Measurements from ENCODE around the gene IFT74.
A peak's percentile ranks its signal among the peaks of the same experiment; 100 is the strongest.

The IFT74 gene

DNA sequence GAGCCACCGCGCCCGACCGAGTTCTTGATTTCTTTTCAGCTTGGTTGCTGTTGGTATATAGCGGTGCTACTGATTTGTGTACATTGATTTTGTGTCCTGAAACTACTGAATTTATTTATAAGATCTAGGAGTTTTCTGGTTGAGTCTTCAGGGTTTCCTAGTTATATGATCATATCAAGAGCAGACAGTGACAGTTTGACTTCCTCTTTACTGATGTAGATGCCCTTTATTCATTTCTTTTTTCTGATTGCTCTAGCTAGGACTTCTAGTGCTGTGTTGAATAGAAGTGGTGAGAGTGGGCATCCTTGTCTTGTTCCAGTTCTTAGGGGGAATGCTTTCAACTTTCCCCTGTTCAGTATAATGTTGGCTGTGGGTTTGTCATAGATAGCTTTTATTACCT is 66.7 kb downstream of the IFT74 start:
- Histone ChIP-seq H3K27ac (replicated peaks) (no peak overlapping the region), H3K27me3 (ENCODE audit: insufficient read depth, poor library complexity, severe bottlenecking) (no peaks in the 10 kb centered on the region), H3K4me3 (replicated peaks; ENCODE audit: insufficient read depth, low read length) (no peak overlapping the region)
- TF ChIP-seq GABPA (IDR thresholded peaks at IDR 0.05; ENCODE audit: low read depth), result no peak
- no peak for TF ChIP-seq POLR2AphosphoS5 (IDR thresholded peaks at IDR 0.05; ENCODE audit: low read depth)
- peak; percentile 17; the same call in 1 of the 2 replicates for TF ChIP-seq SPI1 (IDR thresholded peaks at IDR 0.05; ENCODE audit: borderline replicate concordance, low read depth)
- DNase-seq (ENCODE audit: low read depth in 1 of 2, low spot score in 1 of 2), result no peak

DNA sequence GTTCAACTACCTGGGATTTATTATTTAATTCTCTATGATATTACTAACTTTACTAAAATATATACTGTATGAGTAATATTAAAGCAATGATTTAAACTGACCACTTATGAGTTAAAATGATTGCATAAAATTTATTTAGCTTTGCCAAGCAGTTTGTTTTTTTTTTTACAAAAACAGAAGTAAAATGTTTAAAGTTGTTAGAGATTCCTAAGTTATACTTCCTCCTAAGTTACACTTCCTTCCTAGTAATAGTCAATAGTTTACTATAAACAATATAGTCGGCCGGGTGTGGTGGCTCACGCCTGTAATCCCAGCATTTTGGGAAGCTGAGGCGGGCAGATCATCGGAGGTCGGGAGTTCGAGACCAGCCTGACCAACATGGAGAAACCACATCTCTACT is 73.0 kb downstream of the IFT74 start:
- no peak overlapping the region for H3K27ac ChIP-seq (replicated peaks)
- H3K4me3 ChIP-seq (replicated peaks; ENCODE audit: insufficient read depth, low read length), result no peak overlapping the region
- TF ChIP-seq, protein P1, sequence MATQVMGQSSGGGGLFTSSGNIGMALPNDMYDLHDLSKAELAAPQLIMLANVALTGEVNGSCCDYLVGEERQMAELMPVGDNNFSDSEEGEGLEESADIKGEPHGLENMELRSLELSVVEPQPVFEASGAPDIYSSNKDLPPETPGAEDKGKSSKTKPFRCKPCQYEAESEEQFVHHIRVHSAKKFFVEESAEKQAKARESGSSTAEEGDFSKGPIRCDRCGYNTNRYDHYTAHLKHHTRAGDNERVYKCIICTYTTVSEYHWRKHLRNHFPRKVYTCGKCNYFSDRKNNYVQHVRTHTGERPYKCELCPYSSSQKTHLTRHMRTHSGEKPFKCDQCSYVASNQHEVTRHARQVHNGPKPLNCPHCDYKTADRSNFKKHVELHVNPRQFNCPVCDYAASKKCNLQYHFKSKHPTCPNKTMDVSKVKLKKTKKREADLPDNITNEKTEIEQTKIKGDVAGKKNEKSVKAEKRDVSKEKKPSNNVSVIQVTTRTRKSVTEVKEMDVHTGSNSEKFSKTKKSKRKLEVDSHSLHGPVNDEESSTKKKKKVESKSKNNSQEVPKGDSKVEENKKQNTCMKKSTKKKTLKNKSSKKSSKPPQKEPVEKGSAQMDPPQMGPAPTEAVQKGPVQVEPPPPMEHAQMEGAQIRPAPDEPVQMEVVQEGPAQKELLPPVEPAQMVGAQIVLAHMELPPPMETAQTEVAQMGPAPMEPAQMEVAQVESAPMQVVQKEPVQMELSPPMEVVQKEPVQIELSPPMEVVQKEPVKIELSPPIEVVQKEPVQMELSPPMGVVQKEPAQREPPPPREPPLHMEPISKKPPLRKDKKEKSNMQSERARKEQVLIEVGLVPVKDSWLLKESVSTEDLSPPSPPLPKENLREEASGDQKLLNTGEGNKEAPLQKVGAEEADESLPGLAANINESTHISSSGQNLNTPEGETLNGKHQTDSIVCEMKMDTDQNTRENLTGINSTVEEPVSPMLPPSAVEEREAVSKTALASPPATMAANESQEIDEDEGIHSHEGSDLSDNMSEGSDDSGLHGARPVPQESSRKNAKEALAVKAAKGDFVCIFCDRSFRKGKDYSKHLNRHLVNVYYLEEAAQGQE (IDR thresholded peaks at IDR 0.05; ENCODE audit: insufficient replicate concordance, low read depth), result no peak
- TF ChIP-seq, protein P2, sequence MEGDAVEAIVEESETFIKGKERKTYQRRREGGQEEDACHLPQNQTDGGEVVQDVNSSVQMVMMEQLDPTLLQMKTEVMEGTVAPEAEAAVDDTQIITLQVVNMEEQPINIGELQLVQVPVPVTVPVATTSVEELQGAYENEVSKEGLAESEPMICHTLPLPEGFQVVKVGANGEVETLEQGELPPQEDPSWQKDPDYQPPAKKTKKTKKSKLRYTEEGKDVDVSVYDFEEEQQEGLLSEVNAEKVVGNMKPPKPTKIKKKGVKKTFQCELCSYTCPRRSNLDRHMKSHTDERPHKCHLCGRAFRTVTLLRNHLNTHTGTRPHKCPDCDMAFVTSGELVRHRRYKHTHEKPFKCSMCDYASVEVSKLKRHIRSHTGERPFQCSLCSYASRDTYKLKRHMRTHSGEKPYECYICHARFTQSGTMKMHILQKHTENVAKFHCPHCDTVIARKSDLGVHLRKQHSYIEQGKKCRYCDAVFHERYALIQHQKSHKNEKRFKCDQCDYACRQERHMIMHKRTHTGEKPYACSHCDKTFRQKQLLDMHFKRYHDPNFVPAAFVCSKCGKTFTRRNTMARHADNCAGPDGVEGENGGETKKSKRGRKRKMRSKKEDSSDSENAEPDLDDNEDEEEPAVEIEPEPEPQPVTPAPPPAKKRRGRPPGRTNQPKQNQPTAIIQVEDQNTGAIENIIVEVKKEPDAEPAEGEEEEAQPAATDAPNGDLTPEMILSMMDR (IDR thresholded peaks at IDR 0.05; ENCODE audit: insufficient read depth, low read length), result no peak
- TF ChIP-seq SPI1 (IDR thresholded peaks at IDR 0.05; ENCODE audit: borderline replicate concordance, low read depth) (no peak), GABPA (IDR thresholded peaks at IDR 0.05; ENCODE audit: low read depth) (no peak), POLR2AphosphoS5 (IDR thresholded peaks at IDR 0.05; ENCODE audit: low read depth) (no peak)
- H3K27me3 ChIP-seq (ENCODE audit: insufficient read depth, poor library complexity, severe bottlenecking), result no peaks in the 10 kb centered on the region
- no peak for DNase-seq (ENCODE audit: low read depth in 1 of 2, low spot score in 1 of 2)

DNA sequence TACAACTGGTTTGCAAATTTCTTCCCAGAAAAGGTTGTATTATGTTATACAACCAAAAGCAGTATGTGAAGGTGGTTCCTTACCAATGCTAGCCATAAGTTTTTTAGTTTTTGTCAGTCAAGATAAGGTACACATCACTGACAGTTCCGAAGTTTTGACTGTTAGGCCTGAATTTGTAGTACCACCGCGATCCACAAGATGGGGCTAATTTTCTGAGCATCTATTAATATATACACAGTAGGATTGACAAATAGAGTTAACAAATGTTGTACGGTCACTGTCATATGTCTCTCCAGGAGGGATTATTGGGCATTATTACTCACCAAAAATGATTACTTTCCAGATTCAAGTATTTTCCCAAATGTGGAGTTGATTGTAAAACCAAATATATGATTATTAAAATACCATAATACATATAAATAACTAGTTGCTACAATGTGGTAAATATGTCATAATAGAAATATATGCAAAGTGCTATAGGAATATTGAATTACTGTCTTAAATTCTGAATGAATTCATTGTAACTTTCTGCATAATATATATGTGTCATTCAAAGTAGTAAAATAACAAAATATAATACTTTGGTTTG is 77.7 kb downstream of the IFT74 start:
- Histone ChIP-seq H3K27me3 (ENCODE audit: insufficient read depth, poor library complexity, severe bottlenecking) (no peaks in the 10 kb centered on the region), H3K4me3 (replicated peaks; ENCODE audit: insufficient read depth, low read length) (no peak overlapping the region), H3K27ac (replicated peaks) (no peak overlapping the region)
- TF ChIP-seq, protein P1 (IDR thresholded peaks at IDR 0.05; ENCODE audit: insufficient replicate concordance, low read depth), result no peak
- TF ChIP-seq SPI1 (IDR thresholded peaks at IDR 0.05; ENCODE audit: borderline replicate concordance, low read depth) (no peak), POLR2AphosphoS5 (IDR thresholded peaks at IDR 0.05; ENCODE audit: low read depth) (no peak), GABPA (IDR thresholded peaks at IDR 0.05; ENCODE audit: low read depth) (no peak)
- TF ChIP-seq, protein P2 (IDR thresholded peaks at IDR 0.05; ENCODE audit: insufficient read depth, low read length), result peak; percentile 30
- peak in 1 of 2 experiments; percentile 10 for DNase-seq (ENCODE audit: low read depth in 1 of 2, low spot score in 1 of 2)

DNA sequence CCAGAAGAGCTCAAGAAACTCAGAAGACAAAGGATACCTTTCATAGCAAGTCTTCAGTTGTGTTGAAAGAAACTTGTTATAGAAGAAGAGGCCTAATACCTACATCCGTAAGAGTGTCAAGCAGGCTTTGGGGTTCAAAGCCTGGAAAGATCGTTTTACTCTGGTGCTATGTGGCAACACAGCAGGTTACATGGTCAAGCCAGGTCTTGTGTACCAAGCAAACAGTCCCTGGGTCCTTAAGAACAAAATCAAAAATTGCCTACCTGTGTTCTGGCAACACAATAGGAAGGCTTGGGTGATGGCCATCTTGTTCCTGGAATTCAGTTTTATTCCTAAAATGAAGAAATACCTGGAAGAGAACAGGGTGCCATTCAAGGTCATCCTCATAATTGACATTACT is 81.3 kb downstream of the IFT74 start:
- no peaks in the 10 kb centered on the region for H3K27me3 ChIP-seq (ENCODE audit: insufficient read depth, poor library complexity, severe bottlenecking)
- TF ChIP-seq GABPA (IDR thresholded peaks at IDR 0.05; ENCODE audit: low read depth), result no peak
- no peak for TF ChIP-seq SPI1 (IDR thresholded peaks at IDR 0.05; ENCODE audit: borderline replicate concordance, low read depth)
- TF ChIP-seq POLR2AphosphoS5 (IDR thresholded peaks at IDR 0.05; ENCODE audit: low read depth), result no peak
- TF ChIP-seq, protein P1 (IDR thresholded peaks at IDR 0.05; ENCODE audit: insufficient replicate concordance, low read depth), result no peak
- TF ChIP-seq, protein P2 (IDR thresholded peaks at IDR 0.05; ENCODE audit: insufficient read depth, low read length), result no peak
- no peak overlapping the region for H3K27ac ChIP-seq (replicated peaks)
- no peak for DNase-seq (ENCODE audit: low read depth in 1 of 2, low spot score in 1 of 2)
- no peak overlapping the region for H3K4me3 ChIP-seq (replicated peaks; ENCODE audit: insufficient read depth, low read length)

Data from HL-60 (cell line).